GM23338 (cell line): ENCODE data around the gene FOXL2NB.

Experiments
- CREB1 ChIP-seq: fragments of 250-450 bp; sonication (Bioruptor Pico); IDR thresholded peaks from 2 replicates; pipeline ENCODE4 v1.5.0; 2020; ENCODE audit warnings: low read depth, mild to moderate bottlenecking, moderate library complexity
- EZH2 ChIP-seq: fragments of 200-600 bp; sonication (generic); IDR thresholded peaks from one replicate; pipeline ENCODE4 v1.8.0; 2017; ENCODE audit warnings: antibody characterized with exemption, mild to moderate bottlenecking, low read depth; ENCODE audit not compliant: unreplicated experiment
- EZH2phosphoT487 ChIP-seq: fragments of 200-600 bp; sonication (generic); IDR thresholded peaks from one replicate; pipeline ENCODE4 v1.8.1; 2018; ENCODE audit warnings: antibody characterized with exemption; ENCODE audit not compliant: unreplicated experiment
- JUNB ChIP-seq: IDR thresholded peaks from one replicate; pipeline ENCODE4 v1.6.1; 2016; ENCODE audit warnings: antibody characterized with exemption; ENCODE audit not compliant: unreplicated experiment
- NANOG ChIP-seq: IDR thresholded peaks from 2 replicates; pipeline ENCODE4 v1.6.1; 2016; ENCODE audit warnings: antibody characterized with exemption, borderline replicate concordance
- POLR2AphosphoS5 ChIP-seq: IDR thresholded peaks from 2 replicates; pipeline ENCODE4 v1.6.1; 2016; ENCODE audit warnings: antibody characterized with exemption, low read depth
- STAT1 ChIP-seq: IDR thresholded peaks from one replicate; pipeline ENCODE4 v1.6.1; 2016; ENCODE audit warnings: antibody characterized with exemption; ENCODE audit not compliant: unreplicated experiment
- ZNF114 ChIP-seq: fragments of 250-450 bp; sonication (Bioruptor Pico); IDR thresholded peaks from 2 replicates; pipeline ENCODE4 v1.5.0; 2020; ENCODE audit warnings: mild to moderate bottlenecking, moderate library complexity
- ZNF331 ChIP-seq: fragments of 250-450 bp; sonication (Bioruptor Pico); IDR thresholded peaks from 2 replicates; pipeline ENCODE4 v1.5.0; 2020; ENCODE audit warnings: low read depth, mild to moderate bottlenecking, moderate library complexity
- TF ChIP-seq, protein P1 (sequence below), 2 experiments: fragments of 200-600 bp in 1 of 2; sonication (generic) in 1 of 2; conservative IDR thresholded peaks; 2 replicates each; pipeline versions ENCODE4 v1.5.1 to v1.6.1; 2016 to 2017; ENCODE audit warnings: antibody characterized with exemption in 2 of 2, low read depth in 2 of 2, mild to moderate bottlenecking in 2 of 2, moderate library complexity in 1 of 2
- TF ChIP-seq, protein P2 (sequence below): IDR thresholded peaks from one replicate; pipeline ENCODE4 v1.6.1; 2018; ENCODE audit warnings: antibody characterized with exemption; ENCODE audit not compliant: unreplicated experiment
- TF ChIP-seq, protein P3 (sequence below): IDR thresholded peaks from 2 replicates; pipeline ENCODE4 v1.6.1; 2016; ENCODE audit warnings: antibody characterized with exemption
- TF ChIP-seq, protein P4 (sequence below): fragments of 250-450 bp; sonication (Bioruptor Pico); IDR thresholded peaks from 2 replicates; pipeline ENCODE4 v1.5.0; 2020; ENCODE audit warnings: mild to moderate bottlenecking, moderate library complexity

DNA sequence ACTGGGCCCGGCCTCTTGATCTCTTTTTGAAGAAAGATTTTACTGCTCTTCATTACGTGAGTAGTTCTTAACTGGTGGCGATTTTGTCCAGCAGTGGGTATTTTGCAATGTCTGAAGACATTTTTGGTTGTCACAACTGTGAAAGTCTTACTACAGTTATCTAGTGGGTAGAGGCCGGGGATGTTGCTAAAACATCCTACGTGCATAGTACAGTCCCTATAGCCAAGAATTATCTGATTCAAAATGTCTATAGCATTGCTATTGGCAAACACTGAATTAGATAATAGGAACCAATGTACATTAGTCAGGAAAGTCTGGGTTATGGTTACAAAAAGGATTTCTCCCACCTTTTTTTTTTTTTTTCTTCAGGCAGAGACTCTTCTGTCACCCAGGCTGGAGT, 38.2 kb upstream of the FOXL2NB start:
- TF ChIP-seq, protein P1, sequence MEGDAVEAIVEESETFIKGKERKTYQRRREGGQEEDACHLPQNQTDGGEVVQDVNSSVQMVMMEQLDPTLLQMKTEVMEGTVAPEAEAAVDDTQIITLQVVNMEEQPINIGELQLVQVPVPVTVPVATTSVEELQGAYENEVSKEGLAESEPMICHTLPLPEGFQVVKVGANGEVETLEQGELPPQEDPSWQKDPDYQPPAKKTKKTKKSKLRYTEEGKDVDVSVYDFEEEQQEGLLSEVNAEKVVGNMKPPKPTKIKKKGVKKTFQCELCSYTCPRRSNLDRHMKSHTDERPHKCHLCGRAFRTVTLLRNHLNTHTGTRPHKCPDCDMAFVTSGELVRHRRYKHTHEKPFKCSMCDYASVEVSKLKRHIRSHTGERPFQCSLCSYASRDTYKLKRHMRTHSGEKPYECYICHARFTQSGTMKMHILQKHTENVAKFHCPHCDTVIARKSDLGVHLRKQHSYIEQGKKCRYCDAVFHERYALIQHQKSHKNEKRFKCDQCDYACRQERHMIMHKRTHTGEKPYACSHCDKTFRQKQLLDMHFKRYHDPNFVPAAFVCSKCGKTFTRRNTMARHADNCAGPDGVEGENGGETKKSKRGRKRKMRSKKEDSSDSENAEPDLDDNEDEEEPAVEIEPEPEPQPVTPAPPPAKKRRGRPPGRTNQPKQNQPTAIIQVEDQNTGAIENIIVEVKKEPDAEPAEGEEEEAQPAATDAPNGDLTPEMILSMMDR (conservative IDR thresholded peaks at IDR 0.05; ENCODE audit: low read depth in 2 of 2), result no peak
- TF ChIP-seq EZH2, result no peak
- no peak for TF ChIP-seq POLR2AphosphoS5
- TF ChIP-seq, protein P2, sequence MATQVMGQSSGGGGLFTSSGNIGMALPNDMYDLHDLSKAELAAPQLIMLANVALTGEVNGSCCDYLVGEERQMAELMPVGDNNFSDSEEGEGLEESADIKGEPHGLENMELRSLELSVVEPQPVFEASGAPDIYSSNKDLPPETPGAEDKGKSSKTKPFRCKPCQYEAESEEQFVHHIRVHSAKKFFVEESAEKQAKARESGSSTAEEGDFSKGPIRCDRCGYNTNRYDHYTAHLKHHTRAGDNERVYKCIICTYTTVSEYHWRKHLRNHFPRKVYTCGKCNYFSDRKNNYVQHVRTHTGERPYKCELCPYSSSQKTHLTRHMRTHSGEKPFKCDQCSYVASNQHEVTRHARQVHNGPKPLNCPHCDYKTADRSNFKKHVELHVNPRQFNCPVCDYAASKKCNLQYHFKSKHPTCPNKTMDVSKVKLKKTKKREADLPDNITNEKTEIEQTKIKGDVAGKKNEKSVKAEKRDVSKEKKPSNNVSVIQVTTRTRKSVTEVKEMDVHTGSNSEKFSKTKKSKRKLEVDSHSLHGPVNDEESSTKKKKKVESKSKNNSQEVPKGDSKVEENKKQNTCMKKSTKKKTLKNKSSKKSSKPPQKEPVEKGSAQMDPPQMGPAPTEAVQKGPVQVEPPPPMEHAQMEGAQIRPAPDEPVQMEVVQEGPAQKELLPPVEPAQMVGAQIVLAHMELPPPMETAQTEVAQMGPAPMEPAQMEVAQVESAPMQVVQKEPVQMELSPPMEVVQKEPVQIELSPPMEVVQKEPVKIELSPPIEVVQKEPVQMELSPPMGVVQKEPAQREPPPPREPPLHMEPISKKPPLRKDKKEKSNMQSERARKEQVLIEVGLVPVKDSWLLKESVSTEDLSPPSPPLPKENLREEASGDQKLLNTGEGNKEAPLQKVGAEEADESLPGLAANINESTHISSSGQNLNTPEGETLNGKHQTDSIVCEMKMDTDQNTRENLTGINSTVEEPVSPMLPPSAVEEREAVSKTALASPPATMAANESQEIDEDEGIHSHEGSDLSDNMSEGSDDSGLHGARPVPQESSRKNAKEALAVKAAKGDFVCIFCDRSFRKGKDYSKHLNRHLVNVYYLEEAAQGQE, result no peak
- TF ChIP-seq EZH2phosphoT487, result no peak
- TF ChIP-seq CREB1 (CRISPR knock-in tag), result no peak
- no peak for TF ChIP-seq JUNB
- TF ChIP-seq, protein P3, sequence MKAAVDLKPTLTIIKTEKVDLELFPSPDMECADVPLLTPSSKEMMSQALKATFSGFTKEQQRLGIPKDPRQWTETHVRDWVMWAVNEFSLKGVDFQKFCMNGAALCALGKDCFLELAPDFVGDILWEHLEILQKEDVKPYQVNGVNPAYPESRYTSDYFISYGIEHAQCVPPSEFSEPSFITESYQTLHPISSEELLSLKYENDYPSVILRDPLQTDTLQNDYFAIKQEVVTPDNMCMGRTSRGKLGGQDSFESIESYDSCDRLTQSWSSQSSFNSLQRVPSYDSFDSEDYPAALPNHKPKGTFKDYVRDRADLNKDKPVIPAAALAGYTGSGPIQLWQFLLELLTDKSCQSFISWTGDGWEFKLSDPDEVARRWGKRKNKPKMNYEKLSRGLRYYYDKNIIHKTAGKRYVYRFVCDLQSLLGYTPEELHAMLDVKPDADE, result no peak
- no peak for TF ChIP-seq STAT1
- no peak for TF ChIP-seq ZNF331 (CRISPR knock-in tag)
- no peak for TF ChIP-seq NANOG
- TF ChIP-seq, protein P4, sequence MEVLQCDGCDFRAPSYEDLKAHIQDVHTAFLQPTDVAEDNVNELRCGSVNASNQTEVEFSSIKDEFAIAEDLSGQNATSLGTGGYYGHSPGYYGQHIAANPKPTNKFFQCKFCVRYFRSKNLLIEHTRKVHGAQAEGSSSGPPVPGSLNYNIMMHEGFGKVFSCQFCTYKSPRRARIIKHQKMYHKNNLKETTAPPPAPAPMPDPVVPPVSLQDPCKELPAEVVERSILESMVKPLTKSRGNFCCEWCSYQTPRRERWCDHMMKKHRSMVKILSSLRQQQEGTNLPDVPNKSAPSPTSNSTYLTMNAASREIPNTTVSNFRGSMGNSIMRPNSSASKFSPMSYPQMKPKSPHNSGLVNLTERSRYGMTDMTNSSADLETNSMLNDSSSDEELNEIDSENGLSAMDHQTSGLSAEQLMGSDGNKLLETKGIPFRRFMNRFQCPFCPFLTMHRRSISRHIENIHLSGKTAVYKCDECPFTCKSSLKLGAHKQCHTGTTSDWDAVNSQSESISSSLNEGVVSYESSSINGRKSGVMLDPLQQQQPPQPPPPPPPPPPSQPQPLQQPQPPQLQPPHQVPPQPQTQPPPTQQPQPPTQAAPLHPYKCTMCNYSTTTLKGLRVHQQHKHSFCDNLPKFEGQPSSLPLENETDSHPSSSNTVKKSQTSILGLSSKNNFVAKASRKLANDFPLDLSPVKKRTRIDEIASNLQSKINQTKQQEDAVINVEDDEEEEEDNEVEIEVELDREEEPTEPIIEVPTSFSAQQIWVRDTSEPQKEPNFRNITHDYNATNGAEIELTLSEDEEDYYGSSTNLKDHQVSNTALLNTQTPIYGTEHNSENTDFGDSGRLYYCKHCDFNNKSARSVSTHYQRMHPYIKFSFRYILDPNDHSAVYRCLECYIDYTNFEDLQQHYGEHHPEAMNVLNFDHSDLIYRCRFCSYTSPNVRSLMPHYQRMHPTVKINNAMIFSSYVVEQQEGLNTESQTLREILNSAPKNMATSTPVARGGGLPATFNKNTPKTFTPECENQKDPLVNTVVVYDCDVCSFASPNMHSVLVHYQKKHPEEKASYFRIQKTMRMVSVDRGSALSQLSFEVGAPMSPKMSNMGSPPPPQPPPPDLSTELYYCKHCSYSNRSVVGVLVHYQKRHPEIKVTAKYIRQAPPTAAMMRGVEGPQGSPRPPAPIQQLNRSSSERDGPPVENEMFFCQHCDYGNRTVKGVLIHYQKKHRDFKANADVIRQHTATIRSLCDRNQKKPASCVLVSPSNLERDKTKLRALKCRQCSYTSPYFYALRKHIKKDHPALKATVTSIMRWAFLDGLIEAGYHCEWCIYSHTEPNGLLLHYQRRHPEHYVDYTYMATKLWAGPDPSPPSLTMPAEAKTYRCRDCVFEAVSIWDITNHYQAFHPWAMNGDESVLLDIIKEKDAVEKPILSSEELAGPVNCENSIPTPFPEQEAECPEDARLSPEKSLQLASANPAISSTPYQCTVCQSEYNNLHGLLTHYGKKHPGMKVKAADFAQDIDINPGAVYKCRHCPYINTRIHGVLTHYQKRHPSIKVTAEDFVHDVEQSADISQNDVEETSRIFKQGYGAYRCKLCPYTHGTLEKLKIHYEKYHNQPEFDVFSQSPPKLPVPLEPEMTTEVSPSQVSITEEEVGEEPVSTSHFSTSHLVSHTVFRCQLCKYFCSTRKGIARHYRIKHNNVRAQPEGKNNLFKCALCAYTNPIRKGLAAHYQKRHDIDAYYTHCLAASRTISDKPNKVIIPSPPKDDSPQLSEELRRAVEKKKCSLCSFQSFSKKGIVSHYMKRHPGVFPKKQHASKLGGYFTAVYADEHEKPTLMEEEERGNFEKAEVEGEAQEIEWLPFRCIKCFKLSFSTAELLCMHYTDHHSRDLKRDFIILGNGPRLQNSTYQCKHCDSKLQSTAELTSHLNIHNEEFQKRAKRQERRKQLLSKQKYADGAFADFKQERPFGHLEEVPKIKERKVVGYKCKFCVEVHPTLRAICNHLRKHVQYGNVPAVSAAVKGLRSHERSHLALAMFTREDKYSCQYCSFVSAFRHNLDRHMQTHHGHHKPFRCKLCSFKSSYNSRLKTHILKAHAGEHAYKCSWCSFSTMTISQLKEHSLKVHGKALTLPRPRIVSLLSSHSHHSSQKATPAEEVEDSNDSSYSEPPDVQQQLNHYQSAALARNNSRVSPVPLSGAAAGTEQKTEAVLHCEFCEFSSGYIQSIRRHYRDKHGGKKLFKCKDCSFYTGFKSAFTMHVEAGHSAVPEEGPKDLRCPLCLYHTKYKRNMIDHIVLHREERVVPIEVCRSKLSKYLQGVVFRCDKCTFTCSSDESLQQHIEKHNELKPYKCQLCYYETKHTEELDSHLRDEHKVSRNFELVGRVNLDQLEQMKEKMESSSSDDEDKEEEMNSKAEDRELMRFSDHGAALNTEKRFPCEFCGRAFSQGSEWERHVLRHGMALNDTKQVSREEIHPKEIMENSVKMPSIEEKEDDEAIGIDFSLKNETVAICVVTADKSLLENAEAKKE, result no peak
- TF ChIP-seq ZNF114 (CRISPR knock-in tag), result no peak
